ENCODE results near the gene EGFL7. TPM values are rescaled to one million over a fixed set of nuclear protein-coding genes. Genes with fewer than 3 reads are reported as not detected.

EGFL7 gene
- total and polyA plus RNA-seq, 2 of the 8 experiments (the other 6 are each of a cell fraction or from before 2014, with no cell fraction given), result 37.8 to 53.4 TPM

GRCh38 chr9:136717399-136717798, 54.7 kb downstream of the EGFL7 start:
- no peak overlapping the region for H4K91ac ChIP-seq (replicated peaks; ENCODE audit: insufficient read length, low read length)
- no peak overlapping the region for H3K27ac ChIP-seq (ENCODE audit: low read depth, low read length)
- peaks cover 0 to 8% (median 1%) of the 10 kb centered on the region in 4 experiments; a peak in 2 of 8 replicates for H3K36me3 ChIP-seq (ENCODE audit: control insufficient read depth in 2 of 4, insufficient read depth in 4 of 4, low read length in 3 of 4)
- no peak for FAIRE-seq
- ChIA-PET CTCF (ENCODE audit: partially characterized antibody) (interaction anchor here (1.3 to 9.2 kb wide), 2 partner anchors 11 to 40 kb away, joined by 3 to 62 read pairs; partner anchors contain the start of gene LCN8), POLR2A (ENCODE audit: partially characterized antibody) (interaction anchor here (11.2 kb wide), 1 partner anchor 14 kb away, joined by 223 read pairs; no protein-coding TSS in a partner anchor)
- H2BK12ac ChIP-seq (ENCODE audit: low read depth, low read length), result no peak overlapping the region
- no peak overlapping the region for H3K9ac ChIP-seq (replicated peaks in 1 of 4; ENCODE audit: extremely low read depth in 1 of 4, low read depth in 3 of 4, low read length in 3 of 4)
- H3K14ac ChIP-seq (ENCODE audit: insufficient read length), result no peak overlapping the region
- H3K56ac ChIP-seq (replicated peaks; ENCODE audit: insufficient read length, low read depth, low read length), result no peak overlapping the region
- no peaks in the 10 kb centered on the region for H3K9me3 ChIP-seq (ENCODE audit: insufficient read depth in 2 of 2, low read depth in 1 of 2, low read length in 1 of 2)
- no peak overlapping the region for H2BK20ac ChIP-seq (ENCODE audit: low read length)
- peaks cover 3% of the 10 kb centered on the region; the same call in 1 of the 2 replicates for H3K23me2 ChIP-seq (ENCODE audit: low read depth, low read length)
- no peak overlapping the region for H2BK120ac ChIP-seq (replicated peaks; ENCODE audit: low read depth, low read length)
- no peak overlapping the region for H2AFZ ChIP-seq (ENCODE audit: low read length)
- no peak overlapping the region for H3K23ac ChIP-seq (ENCODE audit: insufficient read length)
- peaks cover 22 to 31% of the 10 kb centered on the region in 2 experiments for H4K20me1 ChIP-seq (replicated peaks in 1 of 2; ENCODE audit: control insufficient read depth in 1 of 2, insufficient read depth in 2 of 2, low read length in 2 of 2)
- H3K4me3 ChIP-seq (ENCODE audit: extremely low read depth in 1 of 4, insufficient read depth in 2 of 4, low read depth in 3 of 4, low read length in 4 of 4), result no peak overlapping the region
- H3K18ac ChIP-seq (ENCODE audit: extremely low read depth, low read length), result no peak overlapping the region
- H3K79me2 ChIP-seq (ENCODE audit: control insufficient read depth in 1 of 2, insufficient read depth in 2 of 2, low read length in 2 of 2), result peaks cover 0 to 11% of the 10 kb centered on the region in 2 experiments; a peak in 1 of 4 replicates
- peak overlapping the region; percentile 51; the same call in 1 of the 2 replicates for H4K8ac ChIP-seq (ENCODE audit: extremely low read depth, insufficient read depth, low read length)
- H3K4me1 ChIP-seq (replicated peaks in 1 of 4; ENCODE audit: control insufficient read depth in 3 of 4, insufficient read depth in 4 of 4, low read length in 3 of 4), result peaks cover 0 to 15% (median 8%) of the 10 kb centered on the region in 4 experiments; a peak in 5 of 7 replicates
- TF ChIP-seq BCL11A (IDR thresholded peaks at IDR 0.05; ENCODE audit: low read depth in 2 of 2, low read length in 2 of 2) (no peak), E2F6 (IDR thresholded peaks at IDR 0.05) (no peak), KDM5A (IDR thresholded peaks at IDR 0.05; ENCODE audit: low read length) (no peak), TCF12 (IDR thresholded peaks at IDR 0.05; ENCODE audit: low read depth, low read length) (no peak)
- H3K4me2 ChIP-seq (ENCODE audit: insufficient read depth in 1 of 2, low read depth in 2 of 2, low read length in 2 of 2), result no peak overlapping the region
- no peak for DNase-seq (ENCODE audit: low read depth in 1 of 2, low spot score in 2 of 2)
- no peak overlapping the region for H3K4ac ChIP-seq (replicated peaks; ENCODE audit: insufficient read length, low read depth, low read length)
- peaks cover 21% of the 10 kb centered on the region for H3K79me1 ChIP-seq (ENCODE audit: low read depth, low read length)
- no peak overlapping the region for H2BK5ac ChIP-seq (ENCODE audit: low read depth, low read length)
- H2AK5ac ChIP-seq (ENCODE audit: low read depth, low read length), result no peak overlapping the region
- no peak overlapping the region for H2BK15ac ChIP-seq (ENCODE audit: low read length)
- no peaks in the 10 kb centered on the region for H3K27me3 ChIP-seq (replicated peaks in 1 of 4; ENCODE audit: control insufficient read depth in 3 of 4, extremely low read depth in 1 of 4, insufficient read depth in 3 of 4, low read length in 3 of 4)
- H4K5ac ChIP-seq (ENCODE audit: insufficient read length, low read depth, low read length), result no peak overlapping the region
- 79% methylated on average over 6 of the region's 16 CpGs; no CpG with 5 or more reads in 1 of the 2 experiments for WGBS, 2 experiments (ENCODE audit: extremely low coverage in 1 of 2, insufficient coverage in 1 of 2, insufficient read length in 1 of 2, insufficient replicate concordance in 2 of 2, low coverage in 1 of 2, low lambda C conversion rate in 2 of 2, missing lambda C conversion rate in 1 of 2)
